Left cardiac atrium (tissue), 4 donors: ENCODE results near the gene PRKCE. TPM values are rescaled to one million over a fixed set of nuclear protein-coding genes. Genes with fewer than 3 reads are reported as not detected.
"Not testable (repeated sequence)": the region's sequence is repeated elsewhere in the genome, so short reads cannot be mapped to it uniquely, and the experiment has no call there.

ENCODE experiments used
- ATAC-seq, 2 donors: fragments of 200-7000 bp; cut with Tn5 transposase; one replicate each; pipeline ENCODE4 v1.9.1; 2020; ENCODE audit warnings: mild to moderate bottlenecking in 2 of 2, moderate library complexity in 2 of 2
- DNase-seq: peaks from one replicate; pipeline ENCODE4 v3.0.0-alpha.2; 2020
- intact Hi-C, 2 donors: fragments of 100-400 bp; cut with DNase I; formaldehyde crosslinking; loops; one replicate each; pipeline versions ENCODE4 v1.14.1 to v1.15.1; 2022 to 2023
- total RNA-seq, 2 donors: library from RNA; stranded (reverse); fragmentation: NEBNext Ultra II Directional; extraction: Animal tissue kit (Norgen Biotek cat#: 25700); gene quantifications; one replicate each; pipeline ENCODE4 v1.2.1, GENCODE V29; 2021
- donor health status: DM: no; HTN: yes; CAD: no.
- donor health status: DM: no; HTN: yes; CAD: no; lungs with severe emphysema.
- donor health status: DM: yes; HTN: yes; CAD: no.
- donor health status: Dilated cardiomyopathy.

Gene PRKCE
- total RNA-seq, 2 donors from 2014 or later = 17.9 to 24.8 TPM

GRCh38 chr2:46216213-46216612, 564.7 kb downstream of the PRKCE start:
- no peak for ATAC-seq
- DNase-seq = no peak
- intact Hi-C loops = no loop called here

DNA sequence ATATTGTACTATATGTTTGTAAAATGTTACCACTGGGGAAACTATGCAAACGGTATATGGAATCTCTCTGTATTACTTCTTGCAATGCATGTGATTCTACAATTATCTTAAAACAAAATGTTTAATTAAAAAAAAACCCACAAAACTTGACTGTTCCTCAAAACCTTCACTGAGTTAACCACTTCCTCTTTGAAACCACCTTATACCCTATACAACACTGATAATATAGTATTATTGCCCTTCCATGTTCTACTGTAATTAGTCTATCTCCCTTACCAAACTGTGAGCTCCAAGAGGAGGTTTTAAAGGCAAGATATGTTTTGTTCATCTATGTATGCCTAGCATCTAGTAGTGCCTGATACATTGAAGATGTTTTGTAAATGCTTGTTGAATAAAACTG, 572.0 kb downstream of the PRKCE start:
- DNase-seq, ATAC-seq, intact Hi-C loops: not testable (repeated sequence)

GRCh38 chr2:46225150-46225625, 573.7 kb downstream of the PRKCE start:
- DNase-seq (no peak), ATAC-seq (peak in 1 of 2 donors; percentile 38)
- intact Hi-C loops = no loop called here

GRCh38 chr2:46225730-46226129, 574.3 kb downstream of the PRKCE start:
- DNase-seq (no peak), ATAC-seq (no peak)
- intact Hi-C loops = no loop called here

DNA sequence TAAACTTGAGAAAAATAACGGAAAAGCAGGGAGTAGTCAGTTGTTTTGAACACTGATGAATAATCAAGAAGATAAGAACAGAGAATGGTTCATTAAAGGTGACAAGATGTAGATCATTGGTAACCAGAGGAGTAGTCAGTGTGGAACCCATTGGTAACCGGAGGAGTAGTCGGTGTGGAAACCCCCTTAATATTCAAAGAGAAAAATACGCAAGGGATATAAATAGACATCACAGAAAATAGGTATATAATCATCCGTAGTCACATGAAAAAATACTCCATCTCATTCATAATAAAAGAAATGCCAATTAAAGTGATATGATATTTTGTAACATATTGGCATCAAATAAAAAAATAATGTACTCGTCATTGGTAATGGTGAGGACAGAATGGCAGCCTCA, 575.1 kb downstream of the PRKCE start:
- intact Hi-C loops = no loop called here
- ATAC-seq (no peak), DNase-seq (no peak)

DNA sequence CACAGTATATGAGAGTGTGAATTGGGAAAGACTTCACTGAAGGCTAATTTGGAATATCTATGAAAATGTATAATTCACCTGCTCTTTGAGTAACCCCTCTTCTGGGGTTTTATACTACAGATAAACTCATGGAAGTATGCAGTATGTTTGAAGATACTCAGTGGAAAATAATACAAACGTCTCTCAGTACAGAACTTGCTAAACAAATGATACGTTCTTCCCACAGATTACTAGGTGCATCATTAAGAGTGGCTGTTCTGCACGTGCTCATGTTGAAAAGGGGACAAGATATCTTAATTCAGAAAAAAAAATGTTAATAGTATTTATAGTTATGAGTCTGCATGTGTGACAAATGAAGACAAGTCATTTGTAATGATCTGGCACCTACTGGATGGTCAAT, 575.5 kb downstream of the PRKCE start:
- ATAC-seq (no peak), DNase-seq (no peak)
- intact Hi-C loops = no loop called here

- ATAC-seq (no peak), DNase-seq (no peak)
- intact Hi-C loops = no loop called here
These were observed 576.3 kb downstream of the PRKCE start for GRCh38 chr2:46227674-46228289.

DNA sequence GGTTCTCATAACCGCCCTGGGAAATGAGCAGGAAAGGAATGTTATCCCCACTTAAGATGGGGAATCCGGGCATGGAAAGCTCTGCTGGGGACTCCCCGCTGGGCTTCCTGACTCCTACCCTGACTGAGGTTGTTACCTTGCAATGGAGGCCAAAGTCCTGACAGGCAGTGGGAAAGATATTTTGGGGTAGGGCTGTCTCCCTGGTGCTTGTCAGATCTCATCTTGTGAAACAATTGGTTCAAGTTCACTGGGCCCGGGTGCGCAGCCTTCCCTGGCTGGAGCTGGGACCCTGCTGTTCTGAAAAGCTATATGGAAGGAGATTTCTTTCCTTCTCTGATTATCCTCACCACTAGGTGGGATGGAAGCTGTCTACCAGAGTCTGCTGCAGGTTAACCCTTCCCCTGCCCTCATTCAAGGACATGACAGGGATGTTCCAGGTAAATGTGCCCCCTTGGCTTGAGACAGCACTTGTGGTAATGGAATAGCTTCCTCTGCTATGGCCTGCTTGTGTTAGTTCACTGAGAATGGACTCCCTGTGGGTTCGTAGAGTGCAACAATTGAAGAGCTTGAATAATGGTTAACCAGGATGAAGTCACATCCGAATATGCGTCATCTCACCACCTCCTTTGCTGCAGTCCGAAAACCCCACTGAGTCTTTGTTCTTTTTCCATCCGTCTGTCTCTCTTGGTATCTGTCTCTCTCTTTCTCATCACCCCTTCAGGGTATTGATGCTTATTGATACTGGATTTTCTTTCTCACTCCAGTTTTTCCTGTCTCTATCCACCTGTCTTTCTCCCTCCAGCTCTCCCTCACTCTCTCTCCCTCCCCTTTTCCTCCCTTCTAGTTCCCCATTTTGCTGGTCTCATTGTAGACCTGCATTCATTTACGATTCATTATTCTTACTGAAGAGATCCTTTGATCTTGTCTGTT, 577.9 kb downstream of the PRKCE start:
- DNase-seq (no peak), ATAC-seq (no peak)
- intact Hi-C loops = loop anchor here in 1 of 2 donors (5.0 kb wide), 1 partner anchor 143 kb away; no protein-coding TSS in a partner anchor

DNA sequence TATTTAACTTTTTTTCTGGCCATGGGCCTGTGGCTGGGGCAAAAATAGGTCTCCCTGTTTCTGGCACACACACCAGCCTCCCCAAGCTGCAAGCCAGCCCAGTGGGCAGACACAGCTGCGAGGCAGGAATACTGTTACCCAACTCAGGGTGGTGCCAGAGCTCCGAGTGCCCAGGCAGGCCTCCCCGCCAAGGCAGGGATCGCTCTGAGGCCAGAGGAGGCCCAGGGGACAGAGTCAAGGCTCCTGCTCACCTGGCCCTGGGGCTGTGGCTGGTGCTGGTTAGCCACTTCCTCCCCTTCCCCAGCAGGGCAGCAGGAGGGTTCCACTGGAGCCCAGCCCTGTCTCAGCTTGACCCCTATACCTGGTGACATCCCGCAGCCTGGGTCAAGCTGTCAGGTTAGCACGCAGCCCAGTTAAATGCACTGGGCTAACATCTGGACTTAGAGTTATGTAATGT, 578.7 kb downstream of the PRKCE start:
- DNase-seq (no peak), ATAC-seq (peak; percentile 65 to 90)
- intact Hi-C loops = loop anchor here in 1 of 2 donors (5.0 kb wide), 1 partner anchor 142 kb away; no protein-coding TSS in a partner anchor

- intact Hi-C loops = loop anchor here in 1 of 2 donors (5.0 kb wide), 1 partner anchor 141 kb away; no protein-coding TSS in a partner anchor
- no peak for DNase-seq
- peak in 1 of 2 donors; percentile 18 for ATAC-seq
These were observed 579.4 kb downstream of the PRKCE start for GRCh38 chr2:46230677-46231425.

GRCh38 chr2:46231721-46232120, 580.2 kb downstream of the PRKCE start:
- DNase-seq (no peak), ATAC-seq (no peak)
- intact Hi-C loops = loop anchor here in 1 of 2 donors (5.0 kb wide), 1 partner anchor 141 kb away; no protein-coding TSS in a partner anchor

GRCh38 chr2:46232860-46233259, 581.4 kb downstream of the PRKCE start:
- intact Hi-C loops = loop anchor here in 1 of 2 donors (5.0 kb wide), 1 partner anchor 139 kb away; no protein-coding TSS in a partner anchor
- peak in 1 of 2 donors; percentile 45 for ATAC-seq
- DNase-seq = no peak

DNA sequence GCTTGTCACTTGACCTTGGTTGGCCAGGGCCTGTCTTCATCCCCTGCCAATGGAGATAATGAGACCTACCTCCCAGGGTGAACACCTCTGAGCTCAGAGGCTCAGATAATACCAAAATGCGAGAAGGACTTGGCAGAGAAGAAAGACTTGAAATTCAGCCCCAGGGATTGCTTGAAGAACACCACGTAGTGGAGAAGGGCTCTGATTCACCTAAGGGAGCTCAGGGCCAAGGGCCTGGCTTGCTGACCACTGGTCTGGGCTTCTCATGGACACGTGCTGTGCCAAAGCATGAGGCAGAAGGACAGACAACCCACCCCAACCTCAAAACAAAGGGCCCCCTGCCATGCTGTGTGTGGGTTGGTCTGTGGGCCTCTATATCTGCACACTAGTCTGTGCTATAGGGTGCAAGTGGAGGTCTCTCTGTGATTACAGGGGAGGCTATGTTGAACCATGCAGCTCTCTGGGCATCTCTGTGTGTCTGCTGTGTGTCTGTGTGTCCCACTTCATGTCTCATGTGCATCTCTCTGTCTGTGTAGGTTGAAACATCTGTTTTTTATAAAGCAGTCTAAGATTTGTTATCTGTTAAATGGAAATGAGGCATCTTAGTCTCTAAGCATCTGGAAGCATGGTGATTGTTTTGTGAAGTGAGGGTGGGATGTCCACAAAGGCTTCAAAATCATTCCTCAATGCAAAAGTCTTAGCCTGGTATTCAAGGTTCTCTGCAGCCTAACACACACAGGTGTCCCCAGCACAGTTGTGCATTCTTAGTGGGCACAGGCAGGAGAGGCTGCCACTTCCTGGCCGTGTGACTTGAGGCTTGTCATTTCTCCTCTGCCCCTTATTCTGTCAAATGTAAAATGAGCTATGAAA, 584.8 kb downstream of the PRKCE start:
- intact Hi-C loops = no loop called here
- ATAC-seq = no peak

GRCh38 chr2:46236876-46237859, 585.7 kb downstream of the PRKCE start:
- no peak for DNase-seq
- ATAC-seq = no peak
- intact Hi-C loops = no loop called here

More for the DNA sequence above, 584.8 kb downstream of the PRKCE start:
- no peak for DNase-seq
